ENCODE results near the gene ANKRD9. TPM values are rescaled to one million over a fixed set of nuclear protein-coding genes. Genes with fewer than 3 reads are reported as not detected.
A peak's percentile ranks its signal among the peaks of the same experiment; 100 is the strongest.

Gene ANKRD9
- total RNA-seq, 1 experiment from 2014 or later, result 29.8 TPM

DNA sequence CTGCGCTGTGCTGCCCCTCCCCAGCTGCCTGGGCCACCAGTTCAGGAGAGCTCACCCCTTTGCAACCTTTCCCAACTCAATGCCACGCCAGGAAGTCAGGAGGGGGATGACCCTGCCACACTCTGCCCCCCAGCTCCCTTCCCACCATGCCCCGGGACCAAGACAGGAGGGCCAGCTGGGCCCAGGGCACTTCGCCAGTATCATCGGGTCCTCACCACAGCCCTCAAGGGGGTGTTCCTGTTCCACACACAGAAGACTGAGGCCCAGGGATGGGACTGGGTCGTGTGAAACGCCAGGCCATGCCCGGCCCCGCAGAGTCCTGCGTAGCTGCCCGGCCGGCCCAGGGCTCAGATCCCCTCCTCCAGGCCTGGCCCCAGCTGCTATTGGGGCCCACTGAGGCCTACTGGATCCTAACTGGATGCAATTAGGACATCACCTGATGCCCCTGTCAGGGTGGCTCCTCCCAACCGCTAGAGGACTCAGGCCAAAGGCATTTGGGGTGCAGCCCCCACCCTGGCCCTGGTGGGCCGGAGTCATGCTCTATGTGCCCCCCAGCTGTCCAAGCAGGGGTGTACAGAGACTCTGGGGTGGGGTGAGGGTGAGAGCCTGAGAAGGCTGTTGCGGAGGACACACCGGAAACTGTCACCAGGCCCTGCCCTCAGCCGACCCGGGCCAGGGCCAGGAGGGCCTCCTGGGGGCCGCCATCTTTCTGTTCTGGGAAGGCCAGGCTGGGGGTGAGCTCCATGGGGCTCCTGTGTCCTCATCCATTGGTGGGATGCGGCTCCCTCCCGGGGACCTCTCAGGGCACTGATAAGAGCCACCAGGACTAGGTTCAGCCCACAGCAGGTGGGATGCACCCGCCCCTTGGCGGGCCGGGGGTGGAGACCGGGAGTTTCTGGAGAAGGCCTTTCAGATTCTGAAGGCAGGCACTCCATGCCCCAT lies 29.3 kb upstream of the ANKRD9 start:
- H3K9me3 Mint-ChIP-seq, result no peaks in the 10 kb centered on the region
- no peaks in the 10 kb centered on the region for H3K4me1 ChIP-seq (ENCODE audit: insufficient read depth, low read length)
- no peak overlapping the region for H2BK15ac ChIP-seq (ENCODE audit: low read depth, low read length)
- no peaks in the 10 kb centered on the region for H3K27me3 ChIP-seq (ENCODE audit: insufficient read depth, low read length)
- H3K79me1 ChIP-seq (ENCODE audit: insufficient read depth, low read depth, low read length, poor library complexity, severe bottlenecking), result no peaks in the 10 kb centered on the region
- H2AK5ac ChIP-seq (ENCODE audit: insufficient read length, low read length), result no peak overlapping the region
- H2BK120ac ChIP-seq (ENCODE audit: low read depth, low read length, poor library complexity, severe bottlenecking), result no peak overlapping the region
- H3K56ac ChIP-seq (ENCODE audit: insufficient read length, low read depth, low read length), result no peak overlapping the region
- H2BK12ac ChIP-seq (ENCODE audit: insufficient read length, low read depth, low read length), result no peak overlapping the region
- no peak overlapping the region for H3K4ac ChIP-seq (ENCODE audit: low read depth, low read length)
- no peak for DNase-seq
- H2AFZ ChIP-seq (ENCODE audit: low read length), result no peak overlapping the region
- H3K27me3 Mint-ChIP-seq (ENCODE audit: low read depth), result peaks cover under 1% of the 10 kb centered on the region
- no peak overlapping the region for H3K27ac ChIP-seq (ENCODE audit: insufficient read length, low read depth, low read length)
- no peak overlapping the region for H4K8ac ChIP-seq (replicated peaks; ENCODE audit: insufficient read length, low read depth, low read length)
- H3K18ac ChIP-seq (ENCODE audit: insufficient read length, low read depth, low read length), result peak overlapping the region; percentile 46
- H3K23ac ChIP-seq (ENCODE audit: insufficient read length, low read depth, low read length), result no peak overlapping the region
- H3K27ac Mint-ChIP-seq, result no peak overlapping the region
- H3K79me2 ChIP-seq (ENCODE audit: insufficient read depth, low read length), result no peaks in the 10 kb centered on the region
- no peak overlapping the region for H3T11ph ChIP-seq (ENCODE audit: low read length)
- no peak overlapping the region; the same call in 1 of the 2 replicates for H3K14ac ChIP-seq (ENCODE audit: insufficient read depth, low read length)
- TF ChIP-seq CTCF (conservative IDR thresholded peaks at IDR 0.05), result no peak
- H4K91ac ChIP-seq (ENCODE audit: insufficient read length, low read depth, low read length), result no peak overlapping the region
- no peak overlapping the region for H2BK20ac ChIP-seq (ENCODE audit: low read depth, low read length, poor library complexity, severe bottlenecking)
- H3K4me2 ChIP-seq (ENCODE audit: insufficient read depth, insufficient read length, low read length), result no peak overlapping the region
- no peaks in the 10 kb centered on the region for H4K20me1 ChIP-seq (ENCODE audit: control insufficient read depth, insufficient read depth, insufficient read length)
- WGBS (ENCODE audit: extremely low coverage, insufficient read length, low lambda C conversion rate), result no CpG with 5 or more reads among the region's 25 CpGs
- H3K36me3 Mint-ChIP-seq (ENCODE audit: insufficient read depth in 1 of 3, low read depth in 3 of 3), result no peaks in the 10 kb centered on the region
- H3K23me2 ChIP-seq (ENCODE audit: insufficient read length, low read depth, low read length, poor library complexity, severe bottlenecking), result no peaks in the 10 kb centered on the region
- no peak overlapping the region for H4K5ac ChIP-seq (ENCODE audit: insufficient read length, low read depth, low read length)
- H3K9ac ChIP-seq (ENCODE audit: extremely low read depth, insufficient read length, low read length), result no peak overlapping the region
- no peaks in the 10 kb centered on the region for H3K9me3 ChIP-seq (ENCODE audit: control insufficient read depth, low read depth, low read length)
- H3K4me3 Mint-ChIP-seq, result no peak overlapping the region
- peaks cover 9 to 13% of the 10 kb centered on the region in 2 experiments for H3K4me1 Mint-ChIP-seq
- H2BK5ac ChIP-seq (ENCODE audit: insufficient read length, low read length), result no peak overlapping the region

All from H9 (cell line).